Spleen (tissue), 7 donors: Measurements from ENCODE around the gene KSR2.

Experiments
- POLR2A ChIP-seq, 3 donors: fragments of 450-650 bp; IDR thresholded peaks; one replicate each; pipeline ENCODE4 v1.5.1; 2017; ENCODE audit warnings: antibody characterized with exemption in 3 of 3, mild to moderate bottlenecking in 1 of 3
- TF ChIP-seq, protein P1 (sequence below), 11 experiments: fragments of 200-600 bp in 7 of 11; fragments of 450-650 bp in 4 of 11; sonication (generic) in 4 of 11; IDR thresholded peaks in 8 of 11; conservative IDR thresholded peaks in 3 of 11; 1 replicate in 7 of 11; 2 replicates in 4 of 11; pipeline versions ENCODE4 v1.4.0 to v1.8.0; 2016 to 2021; ENCODE audit warnings: antibody characterized with exemption in 11 of 11, inconsistent platforms in 4 of 11, mild to moderate bottlenecking in 1 of 11
- donor health status: DM: no; HTN: no; CAD: no; lungs with moderate emphysema.
- donor health status: DM: no; HTN: no; CAD: no.
- donor health status: DM: no; HTN: no; CAD: no.

DNA sequence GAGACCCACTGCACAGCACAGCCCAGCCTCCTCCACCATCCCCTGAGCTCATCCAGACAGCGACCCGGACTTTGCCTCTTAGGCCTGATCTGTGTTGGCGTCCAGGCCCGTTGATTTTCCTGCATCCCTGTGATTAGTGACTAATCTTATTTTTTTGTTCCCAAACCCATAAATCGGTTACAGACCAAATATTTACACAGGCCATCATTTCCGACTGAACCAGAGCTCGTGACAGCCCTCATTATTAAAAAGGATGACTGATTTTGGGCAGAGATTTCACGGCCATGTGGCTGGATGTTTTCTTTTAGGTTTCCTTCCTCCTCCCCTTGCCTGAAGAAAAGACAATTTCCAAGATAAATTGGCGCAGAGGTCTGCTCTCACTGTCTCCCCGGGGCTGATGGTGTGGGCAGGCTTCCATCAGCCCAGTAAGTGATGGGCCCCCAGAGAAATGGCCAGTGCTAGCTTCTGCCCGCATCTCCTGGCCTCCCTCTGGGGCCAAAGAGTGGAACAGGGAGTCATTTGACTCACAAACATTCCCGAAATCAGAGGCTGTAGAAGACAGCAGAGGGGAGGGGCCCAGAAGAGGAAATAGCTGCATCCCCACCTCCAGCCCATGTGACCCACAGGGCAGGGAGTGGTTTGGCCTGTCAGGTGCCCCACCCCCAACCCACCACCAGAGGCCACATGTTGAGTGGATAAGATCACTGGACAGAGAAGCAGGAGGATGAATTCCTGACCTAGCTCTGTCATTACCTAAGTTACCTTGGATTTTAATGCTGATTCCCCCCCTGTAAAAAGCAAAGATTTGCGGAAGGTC, 283.5 kb downstream of the KSR2 start:
- no peak for TF ChIP-seq POLR2A (IDR thresholded peaks at IDR 0.05)
- TF ChIP-seq, protein P1, sequence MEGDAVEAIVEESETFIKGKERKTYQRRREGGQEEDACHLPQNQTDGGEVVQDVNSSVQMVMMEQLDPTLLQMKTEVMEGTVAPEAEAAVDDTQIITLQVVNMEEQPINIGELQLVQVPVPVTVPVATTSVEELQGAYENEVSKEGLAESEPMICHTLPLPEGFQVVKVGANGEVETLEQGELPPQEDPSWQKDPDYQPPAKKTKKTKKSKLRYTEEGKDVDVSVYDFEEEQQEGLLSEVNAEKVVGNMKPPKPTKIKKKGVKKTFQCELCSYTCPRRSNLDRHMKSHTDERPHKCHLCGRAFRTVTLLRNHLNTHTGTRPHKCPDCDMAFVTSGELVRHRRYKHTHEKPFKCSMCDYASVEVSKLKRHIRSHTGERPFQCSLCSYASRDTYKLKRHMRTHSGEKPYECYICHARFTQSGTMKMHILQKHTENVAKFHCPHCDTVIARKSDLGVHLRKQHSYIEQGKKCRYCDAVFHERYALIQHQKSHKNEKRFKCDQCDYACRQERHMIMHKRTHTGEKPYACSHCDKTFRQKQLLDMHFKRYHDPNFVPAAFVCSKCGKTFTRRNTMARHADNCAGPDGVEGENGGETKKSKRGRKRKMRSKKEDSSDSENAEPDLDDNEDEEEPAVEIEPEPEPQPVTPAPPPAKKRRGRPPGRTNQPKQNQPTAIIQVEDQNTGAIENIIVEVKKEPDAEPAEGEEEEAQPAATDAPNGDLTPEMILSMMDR (IDR thresholded peaks at IDR 0.05 in 8 of 11, conservative IDR thresholded peaks at IDR 0.05 in 3 of 11) = no peak
